ENCODE measurements around the gene PPP1R9A.

Gene PPP1R9A

GRCh38 chr7:95199779-95200558 lies 292.6 kb downstream of the PPP1R9A start:
- in situ Hi-C loops (cut with HindIII; ENCODE audit: low sequenced_read_pairs), result no loop called here
- peak; percentile 60 for DNase-seq (ENCODE audit: low read depth)
- no peak overlapping the region for H3K4me3 ChIP-seq (ENCODE audit: low read depth, low read length)
- TF ChIP-seq, protein P1, sequence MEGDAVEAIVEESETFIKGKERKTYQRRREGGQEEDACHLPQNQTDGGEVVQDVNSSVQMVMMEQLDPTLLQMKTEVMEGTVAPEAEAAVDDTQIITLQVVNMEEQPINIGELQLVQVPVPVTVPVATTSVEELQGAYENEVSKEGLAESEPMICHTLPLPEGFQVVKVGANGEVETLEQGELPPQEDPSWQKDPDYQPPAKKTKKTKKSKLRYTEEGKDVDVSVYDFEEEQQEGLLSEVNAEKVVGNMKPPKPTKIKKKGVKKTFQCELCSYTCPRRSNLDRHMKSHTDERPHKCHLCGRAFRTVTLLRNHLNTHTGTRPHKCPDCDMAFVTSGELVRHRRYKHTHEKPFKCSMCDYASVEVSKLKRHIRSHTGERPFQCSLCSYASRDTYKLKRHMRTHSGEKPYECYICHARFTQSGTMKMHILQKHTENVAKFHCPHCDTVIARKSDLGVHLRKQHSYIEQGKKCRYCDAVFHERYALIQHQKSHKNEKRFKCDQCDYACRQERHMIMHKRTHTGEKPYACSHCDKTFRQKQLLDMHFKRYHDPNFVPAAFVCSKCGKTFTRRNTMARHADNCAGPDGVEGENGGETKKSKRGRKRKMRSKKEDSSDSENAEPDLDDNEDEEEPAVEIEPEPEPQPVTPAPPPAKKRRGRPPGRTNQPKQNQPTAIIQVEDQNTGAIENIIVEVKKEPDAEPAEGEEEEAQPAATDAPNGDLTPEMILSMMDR (IDR thresholded peaks at IDR 0.05; ENCODE audit: low read depth, low read length, missing control alignments), result peak; percentile 87

- TF ChIP-seq, protein P1 (IDR thresholded peaks at IDR 0.05; ENCODE audit: low read depth, low read length, missing control alignments), result no peak
- no peak overlapping the region for H3K4me3 ChIP-seq (ENCODE audit: low read depth, low read length)
- DNase-seq (ENCODE audit: low read depth), result no peak
- in situ Hi-C loops (cut with HindIII; ENCODE audit: low sequenced_read_pairs), result no loop called here
Measured at GRCh38 chr7:95200741-95201140, 293.3 kb downstream of the PPP1R9A start.

GRCh38 chr7:95201727-95202126 lies 294.3 kb downstream of the PPP1R9A start:
- H3K4me3 ChIP-seq (ENCODE audit: low read depth, low read length), result no peak overlapping the region
- DNase-seq (ENCODE audit: low read depth), result no peak
- TF ChIP-seq, protein P1 (IDR thresholded peaks at IDR 0.05; ENCODE audit: low read depth, low read length, missing control alignments), result no peak
- in situ Hi-C loops (cut with HindIII; ENCODE audit: low sequenced_read_pairs), result no loop called here

DNA sequence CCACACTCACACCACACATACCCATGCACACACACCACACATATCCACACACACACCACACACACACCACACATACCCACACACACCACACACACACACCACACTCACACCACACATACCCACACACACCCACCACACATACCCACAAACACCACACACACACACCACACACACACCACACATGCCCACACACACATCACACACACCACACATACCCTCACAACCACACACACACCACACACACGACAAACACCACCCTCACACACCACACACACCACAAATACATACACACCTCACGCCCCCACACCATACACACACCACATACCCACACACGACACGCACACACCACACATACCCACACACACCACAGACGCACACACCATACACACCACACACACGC lies 297.2 kb downstream of the PPP1R9A start:
- DNase-seq (ENCODE audit: low read depth), result no peak
- TF ChIP-seq, protein P1 (IDR thresholded peaks at IDR 0.05; ENCODE audit: low read depth, low read length, missing control alignments), result no peak
- in situ Hi-C loops (cut with HindIII; ENCODE audit: low sequenced_read_pairs), result no loop called here
- H3K4me3 ChIP-seq (ENCODE audit: low read depth, low read length), result no peak overlapping the region

- in situ Hi-C loops (cut with HindIII; ENCODE audit: low sequenced_read_pairs), result no loop called here
- TF ChIP-seq, protein P1 (IDR thresholded peaks at IDR 0.05; ENCODE audit: low read depth, low read length, missing control alignments), result no peak
- no peak overlapping the region for H3K4me3 ChIP-seq (ENCODE audit: low read depth, low read length)
- DNase-seq (ENCODE audit: low read depth), result peak; percentile 65
Measured at GRCh38 chr7:95205665-95206225, 298.4 kb downstream of the PPP1R9A start.

- no peak overlapping the region for H3K4me3 ChIP-seq (ENCODE audit: low read depth, low read length)
- peak; percentile 47 for DNase-seq (ENCODE audit: low read depth)
- TF ChIP-seq, protein P1 (IDR thresholded peaks at IDR 0.05; ENCODE audit: low read depth, low read length, missing control alignments), result no peak
- in situ Hi-C loops (cut with HindIII; ENCODE audit: low sequenced_read_pairs), result no loop called here
Measured at GRCh38 chr7:95209276-95209675, 301.9 kb downstream of the PPP1R9A start.

Measured in astrocyte of the cerebellum (primary cell).